BE2C (cell line): ENCODE results near the gene RAB11FIP2.

Experiments used
- DNase-seq: peaks from one replicate; pipeline ENCODE4 v3.0.0-alpha.2; 2020
- H3K27me3 ChIP-seq: fragments of 250-450 bp; sonication (Bioruptor Pico); 2 replicates; pipeline ENCODE4 v1.5.1; 2020; ENCODE audit warnings: mild to moderate bottlenecking
- H3K36me3 ChIP-seq: fragments of 250-450 bp; sonication (Bioruptor Pico); 2 replicates; pipeline ENCODE4 v1.5.1; 2020; ENCODE audit warnings: mild to moderate bottlenecking
- H3K4me1 ChIP-seq: fragments of 250-450 bp; sonication (Bioruptor Pico); 2 replicates; pipeline ENCODE4 v1.5.1; 2020
- H3K4me3 ChIP-seq: 2 replicates; pipeline ENCODE4 v1.5.1; 2011; ENCODE audit warnings: low read depth, low read length
- H3K9me3 ChIP-seq: fragments of 250-450 bp; sonication (Bioruptor Pico); 2 replicates; pipeline ENCODE4 v1.5.1; 2020
- CTCF ChIP-seq: IDR thresholded peaks from 2 replicates; pipeline ENCODE4 v1.5.1; 2012; ENCODE audit warnings: mild to moderate bottlenecking, low read depth, low read length

The RAB11FIP2 gene

DNA sequence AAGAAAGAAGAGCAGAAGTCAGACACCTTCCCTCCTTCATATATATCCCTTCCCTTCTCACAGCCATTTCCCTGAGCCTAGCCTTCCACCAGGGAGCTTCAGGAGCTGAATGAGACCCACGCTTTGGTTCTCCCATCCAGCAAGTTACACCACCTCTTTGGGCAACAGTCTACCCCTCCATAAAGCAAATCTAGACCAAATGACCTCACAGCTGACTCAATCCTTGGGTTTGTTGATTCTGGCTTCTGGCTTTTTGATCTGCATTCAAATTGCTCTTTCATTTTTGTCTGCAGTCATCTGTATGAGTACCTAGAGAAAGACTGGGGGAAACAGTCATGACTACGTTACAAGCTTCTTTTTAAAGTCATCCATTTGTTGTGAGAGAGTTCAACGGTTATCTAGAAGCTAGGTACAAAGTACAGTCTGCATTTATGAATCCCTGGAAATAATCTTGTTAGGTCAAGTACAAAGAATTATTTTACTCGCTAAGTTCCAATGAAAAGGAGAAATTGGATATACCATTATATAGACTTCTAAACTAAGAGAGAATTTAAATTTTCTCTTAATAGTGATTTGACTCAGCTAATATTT lies 86.3 kb downstream of the RAB11FIP2 start:
- Histone ChIP-seq H3K27me3 (0 out of 2 replicates have a peak, but pooled peaks cover 6% of the 10 kb centered on the region), H3K36me3 (no peaks in the 10 kb centered on the region), H3K9me3 (no peaks in the 10 kb centered on the region), H3K4me1 (no peaks in the 10 kb centered on the region), H3K4me3 (no peak overlapping the region)
- no peak for TF ChIP-seq CTCF
- no peak for DNase-seq

DNA sequence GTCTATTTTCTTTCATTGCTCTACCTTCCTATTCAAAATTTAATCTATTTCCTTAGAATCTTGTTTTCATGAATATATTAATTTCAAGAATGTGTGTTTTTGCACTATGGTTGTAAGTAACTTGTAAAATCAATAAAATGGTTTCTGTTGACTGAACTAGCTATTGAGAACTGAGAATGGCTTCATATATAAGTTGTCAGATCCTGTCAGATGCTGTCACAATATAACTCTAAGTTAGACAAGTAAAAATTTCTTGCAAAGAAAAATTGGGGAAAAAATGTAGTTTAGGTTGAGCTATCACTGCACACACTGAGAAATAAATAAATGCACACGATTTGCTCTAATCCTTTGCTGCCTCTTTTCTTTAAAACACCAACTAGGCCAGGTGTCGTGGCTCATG lies 89.8 kb downstream of the RAB11FIP2 start:
- H3K4me1 ChIP-seq = no peaks in the 10 kb centered on the region
- TF ChIP-seq CTCF = no peak
- DNase-seq = no peak
- no peak overlapping the region for H3K4me3 ChIP-seq
- no peaks in the 10 kb centered on the region for H3K27me3 ChIP-seq
- no peaks in the 10 kb centered on the region for H3K36me3 ChIP-seq
- H3K9me3 ChIP-seq = no peaks in the 10 kb centered on the region

- peaks cover 2% of the 10 kb centered on the region; the same call in 1 of the 2 replicates for H3K27me3 ChIP-seq
- H3K9me3 ChIP-seq = no peaks in the 10 kb centered on the region
- no peak for DNase-seq
- H3K4me1 ChIP-seq = no peaks in the 10 kb centered on the region
- no peaks in the 10 kb centered on the region for H3K36me3 ChIP-seq
- H3K4me3 ChIP-seq = no peak overlapping the region
- TF ChIP-seq CTCF = no peak
Measured at GRCh38 chr10:117955176-117955575, 91.6 kb downstream of the RAB11FIP2 start.
